Nephron progenitor cell (in vitro differentiated cells): ENCODE data around the gene HOXC9.

Experiments used
- DNase-seq: peaks from one replicate; pipeline ENCODE4 v3.0.0; 2021
- H3K27ac Mint-ChIP-seq: 2 replicates; pipeline ENCODE4 v1.8.0; 2021; ENCODE audit warnings: mild to moderate bottlenecking, moderate library complexity, mixed read lengths
- H3K27me3 Mint-ChIP-seq: 2 replicates; pipeline ENCODE4 v1.8.0; 2021; ENCODE audit warnings: mild to moderate bottlenecking, low read depth, mixed read lengths; ENCODE audit not compliant: poor library complexity
- H3K36me3 Mint-ChIP-seq: 2 replicates; pipeline ENCODE4 v1.8.0; 2021; ENCODE audit warnings: low read depth, mixed read lengths
- H3K4me1 Mint-ChIP-seq: 2 replicates; pipeline ENCODE4 v1.8.0; 2021; ENCODE audit warnings: mixed read lengths
- H3K4me3 Mint-ChIP-seq: 2 replicates; pipeline ENCODE4 v1.8.0; 2021; ENCODE audit warnings: mild to moderate bottlenecking, moderate library complexity, mixed read lengths
- H3K9me3 Mint-ChIP-seq: 2 replicates; pipeline ENCODE4 v1.8.0; 2021; ENCODE audit warnings: mild to moderate bottlenecking, moderate library complexity, mixed read lengths
- CTCF ChIP-seq: fragments of 200-600 bp; sonication (generic); IDR thresholded peaks from 2 replicates; pipeline ENCODE4 v1.5.0; 2021; ENCODE audit warnings: antibody characterized with exemption

Gene HOXC9

GRCh38 chr12:53970451-53970850 is 29.5 kb upstream of the HOXC9 start:
- DNase-seq: no peak
- Mint-ChIP-seq H3K9me3 (no peaks in the 10 kb centered on the region), H3K4me1 (peaks cover 44% of the 10 kb centered on the region), H3K27me3 (peaks cover 99% of the 10 kb centered on the region), H3K4me3 (no peak overlapping the region), H3K27ac (no peak overlapping the region), H3K36me3 (no peaks in the 10 kb centered on the region)
- TF ChIP-seq CTCF: no peak

- H3K27ac Mint-ChIP-seq: no peak overlapping the region
- peaks cover 99% of the 10 kb centered on the region for H3K27me3 Mint-ChIP-seq
- peaks cover 47% of the 10 kb centered on the region for H3K4me1 Mint-ChIP-seq
- DNase-seq: no peak
- no peak overlapping the region for H3K4me3 Mint-ChIP-seq
- H3K9me3 Mint-ChIP-seq: no peaks in the 10 kb centered on the region
- H3K36me3 Mint-ChIP-seq: no peaks in the 10 kb centered on the region
- TF ChIP-seq CTCF: no peak
These were observed 28.8 kb upstream of the HOXC9 start for GRCh38 chr12:53971129-53971528.

- no peak for DNase-seq
- peaks cover 47% of the 10 kb centered on the region for H3K4me1 Mint-ChIP-seq
- peaks cover 99% of the 10 kb centered on the region for H3K27me3 Mint-ChIP-seq
- H3K36me3 Mint-ChIP-seq: no peaks in the 10 kb centered on the region
- no peak overlapping the region for H3K27ac Mint-ChIP-seq
- H3K9me3 Mint-ChIP-seq: no peaks in the 10 kb centered on the region
- TF ChIP-seq CTCF: no peak
- H3K4me3 Mint-ChIP-seq: peak overlapping the region; percentile 86
These were observed 28.3 kb upstream of the HOXC9 start for GRCh38 chr12:53971686-53972085.

- no peaks in the 10 kb centered on the region for H3K36me3 Mint-ChIP-seq
- DNase-seq: no peak
- no peaks in the 10 kb centered on the region for H3K9me3 Mint-ChIP-seq
- H3K4me3 Mint-ChIP-seq: peak overlapping the region; percentile 86
- TF ChIP-seq CTCF: no peak
- H3K27ac Mint-ChIP-seq: no peak overlapping the region
- peaks cover 99% of the 10 kb centered on the region for H3K27me3 Mint-ChIP-seq
- peaks cover 51% of the 10 kb centered on the region for H3K4me1 Mint-ChIP-seq
These were observed 27.7 kb upstream of the HOXC9 start for GRCh38 chr12:53972152-53972702.

GRCh38 chr12:53972722-53973235 is 27.2 kb upstream of the HOXC9 start, which contains the start of gene HOXC11:
HOXC11 (plus strand) TSS chr12:53973126; CDS start chr12:53973242, 116 bp downstream.
- H3K27ac Mint-ChIP-seq: no peak within 1 kb of the TSS
- TF ChIP-seq CTCF: no peak
- H3K4me3 Mint-ChIP-seq: peak within 1 kb of the TSS; percentile 86
- H3K9me3 Mint-ChIP-seq: no peaks in the 10 kb centered on the region
- DNase-seq: no peak
- peaks cover 57% of the 10 kb centered on the region for H3K4me1 Mint-ChIP-seq
- peaks cover 99% of the 10 kb centered on the region for H3K27me3 Mint-ChIP-seq
- H3K36me3 Mint-ChIP-seq: no peaks in the 10 kb centered on the region
